Measurements from ENCODE around the gene OMA1.

Gene OMA1

DNA sequence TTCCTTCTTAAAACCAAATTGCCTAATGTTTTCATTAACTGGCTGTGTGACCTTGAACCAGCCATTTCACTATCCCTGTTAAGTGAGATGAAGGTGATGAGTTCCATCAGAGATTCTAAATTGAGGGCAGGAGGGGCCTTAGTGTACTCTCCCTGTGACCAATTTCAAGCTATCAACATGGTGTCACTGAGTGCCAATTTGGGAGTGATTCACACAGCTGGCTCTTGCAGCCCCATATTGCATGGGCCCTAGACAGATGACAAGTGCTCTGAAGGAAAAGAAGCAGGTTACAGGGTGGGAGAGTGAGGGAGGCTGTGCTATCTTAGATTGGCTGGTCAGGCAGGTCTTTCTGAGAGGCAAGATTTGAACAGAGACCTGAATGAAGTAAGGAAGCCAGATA, 43.5 kb upstream of the OMA1 start:
- ATAC-seq (ENCODE audit: low read depth), result no peak
- Histone ChIP-seq H3K27ac (ENCODE audit: poor library complexity, severe bottlenecking) (no peak overlapping the region), H3K9me3 (ENCODE audit: severe bottlenecking) (no peaks in the 10 kb centered on the region)

DNA sequence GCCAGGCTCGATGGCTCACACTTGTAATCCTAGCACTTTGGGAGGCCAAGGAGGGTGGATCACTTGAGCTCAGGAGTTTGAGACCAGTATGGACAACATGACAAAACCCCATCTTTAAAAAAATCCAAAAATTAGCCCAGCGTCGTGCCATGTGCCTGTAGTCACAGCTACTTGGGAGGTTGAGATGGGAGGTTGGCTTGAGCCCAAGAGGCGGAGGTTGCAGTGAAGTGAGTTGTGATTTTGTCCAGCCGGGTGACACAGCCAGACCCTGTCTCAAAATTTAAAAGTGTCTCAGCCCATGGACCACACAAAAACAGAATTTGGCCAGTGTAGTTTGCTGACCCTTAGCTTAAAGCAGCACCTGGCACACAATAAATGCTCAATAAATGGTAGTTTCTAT, 41.9 kb upstream of the OMA1 start:
- Histone ChIP-seq H3K36me3 (ENCODE audit: low read depth) (no peaks in the 10 kb centered on the region; the same call in 1 of the 2 replicates), H3K27ac (ENCODE audit: poor library complexity, severe bottlenecking) (no peak overlapping the region), H3K9me3 (ENCODE audit: severe bottlenecking) (no peaks in the 10 kb centered on the region), H3K4me3 (ENCODE audit: severe bottlenecking) (no peak overlapping the region), H3K27me3 (ENCODE audit: insufficient read depth, poor library complexity, severe bottlenecking) (no peaks in the 10 kb centered on the region), H3K4me1 (ENCODE audit: insufficient read depth, poor library complexity, severe bottlenecking) (peaks cover 40% of the 10 kb centered on the region)
- TF ChIP-seq, protein P1, sequence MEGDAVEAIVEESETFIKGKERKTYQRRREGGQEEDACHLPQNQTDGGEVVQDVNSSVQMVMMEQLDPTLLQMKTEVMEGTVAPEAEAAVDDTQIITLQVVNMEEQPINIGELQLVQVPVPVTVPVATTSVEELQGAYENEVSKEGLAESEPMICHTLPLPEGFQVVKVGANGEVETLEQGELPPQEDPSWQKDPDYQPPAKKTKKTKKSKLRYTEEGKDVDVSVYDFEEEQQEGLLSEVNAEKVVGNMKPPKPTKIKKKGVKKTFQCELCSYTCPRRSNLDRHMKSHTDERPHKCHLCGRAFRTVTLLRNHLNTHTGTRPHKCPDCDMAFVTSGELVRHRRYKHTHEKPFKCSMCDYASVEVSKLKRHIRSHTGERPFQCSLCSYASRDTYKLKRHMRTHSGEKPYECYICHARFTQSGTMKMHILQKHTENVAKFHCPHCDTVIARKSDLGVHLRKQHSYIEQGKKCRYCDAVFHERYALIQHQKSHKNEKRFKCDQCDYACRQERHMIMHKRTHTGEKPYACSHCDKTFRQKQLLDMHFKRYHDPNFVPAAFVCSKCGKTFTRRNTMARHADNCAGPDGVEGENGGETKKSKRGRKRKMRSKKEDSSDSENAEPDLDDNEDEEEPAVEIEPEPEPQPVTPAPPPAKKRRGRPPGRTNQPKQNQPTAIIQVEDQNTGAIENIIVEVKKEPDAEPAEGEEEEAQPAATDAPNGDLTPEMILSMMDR (IDR thresholded peaks at IDR 0.05; ENCODE audit: poor library complexity, severe bottlenecking), result no peak
- ATAC-seq (ENCODE audit: low read depth) (no peak), DNase-seq (ENCODE audit: low spot score) (no peak)

More for the DNA sequence above, 43.5 kb upstream of the OMA1 start:
- no peak for DNase-seq (ENCODE audit: low spot score)
- H3K36me3 ChIP-seq (ENCODE audit: low read depth), result peaks cover 7% of the 10 kb centered on the region
- H3K27me3 ChIP-seq (ENCODE audit: insufficient read depth, poor library complexity, severe bottlenecking), result no peaks in the 10 kb centered on the region
- TF ChIP-seq, protein P1 (IDR thresholded peaks at IDR 0.05; ENCODE audit: poor library complexity, severe bottlenecking), result no peak
- H3K4me1 ChIP-seq (ENCODE audit: insufficient read depth, poor library complexity, severe bottlenecking), result peaks cover 28% of the 10 kb centered on the region
- no peak overlapping the region for H3K4me3 ChIP-seq (ENCODE audit: severe bottlenecking)

DNA sequence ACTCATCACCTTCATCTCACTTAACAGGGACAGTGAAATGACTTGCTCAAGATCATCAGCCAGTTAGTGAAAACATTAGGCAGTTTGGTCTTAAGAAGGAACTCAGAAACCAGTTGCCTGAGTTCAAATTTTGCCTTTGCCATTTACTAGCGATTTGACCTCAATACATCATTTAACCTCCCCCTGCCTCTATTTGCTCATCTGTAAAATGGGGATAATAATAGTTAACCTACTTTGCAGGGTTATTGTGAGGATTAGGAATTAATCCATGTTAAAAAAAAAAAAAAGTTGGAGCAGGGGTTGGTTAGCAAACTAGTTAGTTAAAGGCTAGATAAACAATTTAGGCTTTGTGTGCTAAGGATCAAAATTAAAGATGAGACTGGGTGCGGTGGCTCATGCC, 41.1 kb upstream of the OMA1 start:
- no peaks in the 10 kb centered on the region for H3K36me3 ChIP-seq (ENCODE audit: low read depth)
- no peaks in the 10 kb centered on the region for H3K9me3 ChIP-seq (ENCODE audit: severe bottlenecking)
- ATAC-seq (ENCODE audit: low read depth), result no peak
- TF ChIP-seq, protein P1 (IDR thresholded peaks at IDR 0.05; ENCODE audit: poor library complexity, severe bottlenecking), result no peak
- H3K4me3 ChIP-seq (ENCODE audit: severe bottlenecking), result no peak overlapping the region
- no peak overlapping the region for H3K27ac ChIP-seq (ENCODE audit: poor library complexity, severe bottlenecking)
- DNase-seq (ENCODE audit: low spot score), result no peak
- peaks cover 36% of the 10 kb centered on the region for H3K4me1 ChIP-seq (ENCODE audit: insufficient read depth, poor library complexity, severe bottlenecking)
- H3K27me3 ChIP-seq (ENCODE audit: insufficient read depth, poor library complexity, severe bottlenecking), result no peaks in the 10 kb centered on the region

DNA sequence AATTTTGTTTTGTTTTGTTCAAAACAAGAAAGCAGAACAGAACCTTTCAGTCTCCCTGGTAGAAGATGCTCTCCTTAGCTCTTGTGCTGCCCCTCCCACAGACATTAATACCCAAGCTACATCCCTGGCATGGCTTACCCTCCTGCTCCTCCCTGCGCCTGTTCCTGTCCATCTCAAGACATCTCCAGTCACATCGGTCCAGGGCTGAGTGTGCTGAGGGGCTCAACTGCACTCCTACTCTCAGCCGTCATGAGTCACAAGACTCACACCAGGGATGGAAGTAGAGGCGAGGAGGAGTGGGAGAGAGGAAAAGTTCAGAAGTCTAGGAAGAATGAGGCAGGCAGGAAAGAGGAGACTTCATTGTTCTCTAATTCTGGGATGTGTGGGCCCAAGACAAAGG, 39.7 kb upstream of the OMA1 start:
- no peak for ATAC-seq (ENCODE audit: low read depth)
- Histone ChIP-seq H3K4me3 (ENCODE audit: severe bottlenecking) (no peak overlapping the region), H3K27me3 (ENCODE audit: insufficient read depth, poor library complexity, severe bottlenecking) (no peaks in the 10 kb centered on the region), H3K27ac (ENCODE audit: poor library complexity, severe bottlenecking) (peak overlapping the region; percentile 94), H3K36me3 (ENCODE audit: low read depth) (no peaks in the 10 kb centered on the region), H3K9me3 (ENCODE audit: severe bottlenecking) (no peaks in the 10 kb centered on the region), H3K4me1 (ENCODE audit: insufficient read depth, poor library complexity, severe bottlenecking) (peaks cover 26% of the 10 kb centered on the region)
- TF ChIP-seq, protein P1 (IDR thresholded peaks at IDR 0.05; ENCODE audit: poor library complexity, severe bottlenecking), result no peak
- no peak for DNase-seq (ENCODE audit: low spot score)

DNA sequence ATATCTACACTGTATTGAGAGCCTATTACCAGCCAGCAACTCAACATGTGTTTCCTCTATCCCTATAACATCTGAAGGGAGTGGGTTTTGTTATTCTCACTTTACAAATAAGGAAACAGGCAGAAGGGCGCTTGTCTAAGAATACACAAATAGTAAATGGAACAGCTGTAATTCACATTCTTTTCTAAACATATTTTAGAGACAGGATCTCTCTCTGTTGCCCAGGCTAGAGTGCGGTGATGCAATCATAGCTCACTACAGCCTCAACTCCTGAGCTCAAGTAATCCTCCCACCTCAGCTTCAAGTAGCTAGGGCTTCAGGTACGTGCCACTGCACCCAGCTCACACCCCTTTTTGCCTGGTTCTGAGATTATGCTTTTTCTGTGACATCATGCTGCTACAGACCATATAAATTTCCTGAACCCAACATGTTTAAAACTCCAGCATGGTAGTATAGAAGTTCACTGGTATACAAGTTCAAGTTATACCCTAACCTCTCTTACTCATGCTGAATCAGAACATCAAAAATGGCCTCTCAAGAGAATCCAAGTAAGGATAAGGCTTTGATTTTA, 39.1 kb upstream of the OMA1 start:
- DNase-seq (ENCODE audit: low spot score) (no peak), ATAC-seq (ENCODE audit: low read depth) (no peak)
- Histone ChIP-seq H3K27ac (ENCODE audit: poor library complexity, severe bottlenecking) (peak overlapping the region; percentile 94), H3K4me1 (ENCODE audit: insufficient read depth, poor library complexity, severe bottlenecking) (peaks cover 26% of the 10 kb centered on the region), H3K9me3 (ENCODE audit: severe bottlenecking) (no peaks in the 10 kb centered on the region), H3K36me3 (ENCODE audit: low read depth) (no peaks in the 10 kb centered on the region), H3K27me3 (ENCODE audit: insufficient read depth, poor library complexity, severe bottlenecking) (no peaks in the 10 kb centered on the region), H3K4me3 (ENCODE audit: severe bottlenecking) (no peak overlapping the region)
- TF ChIP-seq, protein P1 (IDR thresholded peaks at IDR 0.05; ENCODE audit: poor library complexity, severe bottlenecking), result no peak

All from RWPE2 (cell line).